ENCODE results near the gene BCL2L1.

DNA sequence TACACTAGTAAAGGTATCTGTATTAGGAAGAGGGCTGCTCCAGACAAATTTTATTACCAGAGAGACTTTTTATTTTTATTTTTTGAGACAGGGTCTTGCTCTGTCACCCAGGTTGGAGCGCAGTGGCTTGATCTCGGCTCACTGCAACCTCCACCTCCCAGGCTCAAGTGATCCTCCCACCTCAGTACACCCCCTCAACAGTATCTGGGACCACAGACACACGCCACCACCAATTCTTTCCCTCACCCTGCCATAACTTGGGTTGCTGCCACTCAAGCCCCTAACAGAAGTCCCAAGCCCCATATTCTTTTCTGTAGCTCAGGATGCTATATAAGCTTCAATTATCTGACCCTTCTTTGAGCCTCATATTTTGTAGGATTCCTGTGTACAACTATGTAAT is 6.9 kb downstream of the BCL2L1 start:
- no peak for TF ChIP-seq POLR2A (IDR thresholded peaks at IDR 0.05; ENCODE audit: low read depth, low read length)
- no peak for TF ChIP-seq JUN (IDR thresholded peaks at IDR 0.05; ENCODE audit: borderline replicate concordance, insufficient read depth, insufficient read length, low read depth)

All from endothelial cell of umbilical vein (primary cell).